ENCODE measurements around the gene TCAP.

Gene TCAP

GRCh38 chr17:39701012-39701783 lies 36.0 kb downstream of the TCAP start:
- H3K4me3 ChIP-seq (ENCODE audit: control insufficient read depth, low read depth, low read length): peak overlapping the region; percentile 84

GRCh38 chr17:39701784-39702422 lies 36.8 kb downstream of the TCAP start:
- DNase-seq (ENCODE audit: low read depth): no peak
- no peak for TF ChIP-seq CTCF (IDR thresholded peaks at IDR 0.05; ENCODE audit: control insufficient read depth, insufficient read depth, low read depth, low read length, missing control alignments)

More at GRCh38 chr17:39701012-39701783, 36.0 kb downstream of the TCAP start:
- no peak for TF ChIP-seq CTCF (IDR thresholded peaks at IDR 0.05; ENCODE audit: control insufficient read depth, insufficient read depth, low read depth, low read length, missing control alignments)
- DNase-seq (ENCODE audit: low read depth): no peak

GRCh38 chr17:39702901-39703893 lies 38.0 kb downstream of the TCAP start:
- H3K4me3 ChIP-seq (ENCODE audit: control insufficient read depth, low read depth, low read length): no peak overlapping the region
- TF ChIP-seq CTCF (IDR thresholded peaks at IDR 0.05; ENCODE audit: control insufficient read depth, insufficient read depth, low read depth, low read length, missing control alignments): no peak
- DNase-seq (ENCODE audit: low read depth): no peak

More at GRCh38 chr17:39701784-39702422, 36.8 kb downstream of the TCAP start:
- H3K4me3 ChIP-seq (ENCODE audit: control insufficient read depth, low read depth, low read length): no peak overlapping the region; the same call in none of the 2 replicates

- H3K4me3 ChIP-seq (ENCODE audit: control insufficient read depth, low read depth, low read length): no peak overlapping the region
- no peak for DNase-seq (ENCODE audit: low read depth)
- TF ChIP-seq CTCF (IDR thresholded peaks at IDR 0.05; ENCODE audit: control insufficient read depth, insufficient read depth, low read depth, low read length, missing control alignments): no peak
Observed at GRCh38 chr17:39703913-39704312, 38.8 kb downstream of the TCAP start.

GRCh38 chr17:39704821-39705551 lies 39.8 kb downstream of the TCAP start:
- H3K4me3 ChIP-seq (ENCODE audit: control insufficient read depth, low read depth, low read length): no peak overlapping the region
- peak; percentile 50 for TF ChIP-seq CTCF (IDR thresholded peaks at IDR 0.05; ENCODE audit: control insufficient read depth, insufficient read depth, low read depth, low read length, missing control alignments)
- DNase-seq (ENCODE audit: low read depth): no peak
